ENCODE results near the gene TSHR.

The TSHR gene

DNA sequence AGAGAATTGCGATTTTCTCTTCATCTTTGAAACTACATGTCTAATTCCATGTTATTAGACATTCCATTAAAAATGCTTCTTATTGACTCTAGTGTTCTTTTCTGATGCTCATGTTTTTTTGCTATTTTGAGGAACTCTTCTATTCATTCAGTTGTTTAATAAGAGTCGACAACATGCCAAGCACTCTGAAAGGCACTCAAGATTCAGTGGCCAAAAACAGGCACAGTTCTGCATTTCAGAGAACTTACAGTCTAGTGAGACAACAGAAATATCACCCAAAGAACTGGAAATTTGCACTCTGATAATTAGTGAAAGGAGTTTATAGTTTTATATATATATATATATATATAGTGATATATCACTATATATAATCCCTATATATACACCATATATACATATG, 111.7 kb downstream of the TSHR start:
- no peak for DNase-seq (ENCODE audit: low read depth)
- TF ChIP-seq, protein P1, sequence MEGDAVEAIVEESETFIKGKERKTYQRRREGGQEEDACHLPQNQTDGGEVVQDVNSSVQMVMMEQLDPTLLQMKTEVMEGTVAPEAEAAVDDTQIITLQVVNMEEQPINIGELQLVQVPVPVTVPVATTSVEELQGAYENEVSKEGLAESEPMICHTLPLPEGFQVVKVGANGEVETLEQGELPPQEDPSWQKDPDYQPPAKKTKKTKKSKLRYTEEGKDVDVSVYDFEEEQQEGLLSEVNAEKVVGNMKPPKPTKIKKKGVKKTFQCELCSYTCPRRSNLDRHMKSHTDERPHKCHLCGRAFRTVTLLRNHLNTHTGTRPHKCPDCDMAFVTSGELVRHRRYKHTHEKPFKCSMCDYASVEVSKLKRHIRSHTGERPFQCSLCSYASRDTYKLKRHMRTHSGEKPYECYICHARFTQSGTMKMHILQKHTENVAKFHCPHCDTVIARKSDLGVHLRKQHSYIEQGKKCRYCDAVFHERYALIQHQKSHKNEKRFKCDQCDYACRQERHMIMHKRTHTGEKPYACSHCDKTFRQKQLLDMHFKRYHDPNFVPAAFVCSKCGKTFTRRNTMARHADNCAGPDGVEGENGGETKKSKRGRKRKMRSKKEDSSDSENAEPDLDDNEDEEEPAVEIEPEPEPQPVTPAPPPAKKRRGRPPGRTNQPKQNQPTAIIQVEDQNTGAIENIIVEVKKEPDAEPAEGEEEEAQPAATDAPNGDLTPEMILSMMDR (IDR thresholded peaks at IDR 0.05; ENCODE audit: control insufficient read depth, insufficient read depth, low read depth, low read length, missing control alignments): no peak
- no peak overlapping the region for H3K4me3 ChIP-seq (ENCODE audit: control insufficient read depth, low read depth, low read length)

DNA sequence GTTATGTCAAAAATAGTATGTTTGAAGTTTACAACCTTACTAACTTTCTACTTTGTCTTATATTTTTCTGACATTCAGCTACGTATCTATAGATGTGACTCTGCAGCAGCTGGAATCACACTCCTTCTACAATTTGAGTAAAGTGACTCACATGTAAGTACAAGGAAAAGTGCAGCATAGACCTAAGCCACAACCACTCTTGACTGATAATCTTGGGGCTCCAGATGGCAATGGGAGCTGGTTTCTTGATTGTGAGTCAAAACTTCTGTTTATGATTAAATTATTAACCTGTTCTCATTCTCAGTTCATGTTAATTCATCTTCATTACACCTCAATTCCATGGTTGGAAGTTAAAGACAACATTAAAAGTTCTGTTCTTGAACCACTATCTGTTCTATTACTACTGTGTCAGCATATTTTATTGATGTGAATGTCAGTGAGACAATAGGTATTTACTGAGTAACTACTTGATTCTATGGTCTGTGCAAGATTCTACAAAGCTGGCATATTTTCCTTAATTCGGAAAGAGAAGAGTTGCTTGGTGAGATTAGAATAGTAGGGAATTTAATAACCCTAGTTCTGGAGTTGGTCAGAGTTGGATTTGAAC, 112.9 kb downstream of the TSHR start:
- DNase-seq (ENCODE audit: low read depth): no peak
- TF ChIP-seq, protein P1 (IDR thresholded peaks at IDR 0.05; ENCODE audit: control insufficient read depth, insufficient read depth, low read depth, low read length, missing control alignments): no peak

DNA sequence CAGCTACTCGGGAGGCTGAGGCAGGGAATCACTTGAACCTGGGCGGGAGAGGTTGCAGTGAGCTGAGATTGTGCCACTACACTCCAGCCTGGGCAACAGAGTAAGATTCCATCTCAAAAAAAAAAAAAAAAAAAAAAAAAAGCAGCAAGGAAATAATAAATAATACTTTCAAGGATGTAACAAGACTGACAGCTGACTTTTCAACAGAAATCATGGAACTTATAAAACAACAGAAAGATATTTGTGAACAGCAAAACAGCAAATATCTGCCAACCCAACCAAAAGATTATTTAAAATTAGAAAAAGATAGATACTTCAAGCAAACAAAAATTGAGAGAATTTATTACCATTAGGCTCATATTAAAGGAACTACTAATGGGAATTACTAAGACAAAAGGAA, 115.1 kb downstream of the TSHR start:
- DNase-seq (ENCODE audit: low read depth): no peak
- H3K4me3 ChIP-seq (ENCODE audit: control insufficient read depth, low read depth, low read length): no peak overlapping the region
- TF ChIP-seq, protein P1 (IDR thresholded peaks at IDR 0.05; ENCODE audit: control insufficient read depth, insufficient read depth, low read depth, low read length, missing control alignments): no peak

More for the DNA sequence above, 112.9 kb downstream of the TSHR start:
- no peak overlapping the region for H3K4me3 ChIP-seq (ENCODE audit: control insufficient read depth, low read depth, low read length)

DNA sequence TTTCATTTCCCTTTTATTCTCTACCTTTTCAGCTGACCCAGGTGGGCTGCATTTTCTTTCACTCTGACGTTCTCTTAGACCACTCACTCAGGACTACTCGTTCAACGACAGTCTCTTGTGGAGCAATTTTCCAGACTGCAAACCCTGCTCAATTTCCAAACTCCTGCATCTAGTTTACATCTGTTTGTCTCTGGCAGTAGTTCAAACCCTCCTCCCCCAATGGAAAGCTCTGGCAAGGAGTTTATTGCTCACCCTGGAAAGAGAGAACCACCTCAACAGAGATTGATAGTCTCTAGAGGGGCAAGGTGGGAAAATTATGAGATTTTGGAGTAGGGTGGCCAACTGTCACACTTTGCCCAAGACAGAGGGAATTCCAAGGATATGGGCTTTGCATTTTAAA, 130.2 kb downstream of the TSHR start:
- no peak overlapping the region for H3K4me3 ChIP-seq (ENCODE audit: control insufficient read depth, low read depth, low read length)
- DNase-seq (ENCODE audit: low read depth): no peak
- TF ChIP-seq, protein P1 (IDR thresholded peaks at IDR 0.05; ENCODE audit: control insufficient read depth, insufficient read depth, low read depth, low read length, missing control alignments): no peak

DNA sequence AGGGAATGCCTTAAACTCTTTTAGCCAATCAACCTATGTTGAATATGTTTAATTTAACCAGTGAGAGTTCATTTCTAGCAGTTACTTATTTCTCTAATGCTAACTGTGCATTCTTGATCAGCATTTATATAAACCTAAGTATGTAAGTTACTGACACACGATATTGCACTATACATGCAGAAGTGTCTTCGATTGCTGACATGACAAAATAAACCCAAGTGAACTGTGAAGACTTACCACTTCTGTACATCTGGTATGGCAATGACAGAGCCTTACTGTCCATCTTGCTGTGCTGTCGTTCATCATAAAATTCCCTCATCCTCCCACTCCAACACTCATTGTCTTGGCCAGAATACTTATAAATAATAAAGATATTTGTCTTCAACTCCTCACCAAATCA, 131.8 kb downstream of the TSHR start:
- TF ChIP-seq, protein P1 (IDR thresholded peaks at IDR 0.05; ENCODE audit: control insufficient read depth, insufficient read depth, low read depth, low read length, missing control alignments): no peak
- DNase-seq (ENCODE audit: low read depth): no peak
- H3K4me3 ChIP-seq (ENCODE audit: control insufficient read depth, low read depth, low read length): no peak overlapping the region

DNA sequence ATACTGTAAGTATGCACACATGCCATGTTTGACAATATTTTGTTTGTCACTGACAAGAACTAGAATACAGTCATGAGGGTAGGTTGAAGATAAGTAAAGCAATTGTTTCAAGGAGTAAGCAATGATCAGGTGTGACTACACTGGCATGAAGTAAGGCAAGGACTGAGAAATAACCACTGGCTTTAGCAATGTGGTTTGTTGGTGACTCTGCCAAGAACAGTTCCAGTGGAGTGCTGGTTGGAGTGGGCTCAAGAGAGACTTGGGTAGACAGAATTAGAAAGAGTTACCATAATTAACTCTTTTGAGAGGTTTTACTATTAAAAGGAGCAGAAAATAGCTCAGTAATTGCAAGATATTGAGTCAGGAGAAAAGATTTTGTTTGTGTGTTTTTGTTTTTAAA, 135.7 kb downstream of the TSHR start:
- DNase-seq (ENCODE audit: low read depth): no peak
- no peak overlapping the region for H3K4me3 ChIP-seq (ENCODE audit: control insufficient read depth, low read depth, low read length)
- TF ChIP-seq, protein P1 (IDR thresholded peaks at IDR 0.05; ENCODE audit: control insufficient read depth, insufficient read depth, low read depth, low read length, missing control alignments): no peak

DNA sequence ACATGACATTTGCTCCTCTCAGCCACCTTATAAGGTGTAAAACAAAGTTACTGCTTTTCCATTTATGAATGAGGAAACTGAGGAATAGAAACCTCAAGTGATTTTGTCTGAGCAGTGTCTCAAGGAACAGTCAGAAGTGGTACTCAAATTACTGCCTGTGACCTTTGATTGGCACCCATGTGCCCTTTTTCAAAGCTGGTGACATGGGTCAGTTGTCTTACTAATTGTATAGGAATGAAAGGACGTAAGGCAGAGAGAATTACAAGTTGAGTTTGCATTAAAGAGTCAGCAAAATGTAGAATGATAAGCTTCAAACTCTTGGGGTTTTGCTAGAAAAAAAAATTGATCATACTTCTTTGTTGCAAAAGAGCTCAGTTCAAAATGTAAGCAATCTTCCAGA, 136.2 kb downstream of the TSHR start:
- TF ChIP-seq, protein P1 (IDR thresholded peaks at IDR 0.05; ENCODE audit: control insufficient read depth, insufficient read depth, low read depth, low read length, missing control alignments): no peak
- DNase-seq (ENCODE audit: low read depth): no peak
- no peak overlapping the region for H3K4me3 ChIP-seq (ENCODE audit: control insufficient read depth, low read depth, low read length)

Data from AG09309 (cell line).